ENCODE data around the gene TLK2. TPM values are rescaled to one million over a fixed set of nuclear protein-coding genes. Genes with fewer than 3 reads are reported as not detected.

Gene TLK2
- 49.0 and 53.7 TPM in 2 replicates for total RNA-seq

GRCh38 chr17:62478424-62478879 lies at the start of gene TLK2:
TLK2 (plus strand) TSS chr17:62478825; CDS start chr17:62481126, 2,301 bp downstream.

GRCh38 chr17:62627219-62627903 lies 148.7 kb downstream of the TLK2 start, which contains the start of gene MRC2:
MRC2 (plus strand) TSS chr17:62627670; CDS start chr17:62627803, 133 bp downstream.

Other genes with a start within 250 kb of the TLK2 start
- gene EFCAB3, start 98.3 kb upstream of the TLK2 start, total RNA-seq, result not detected in 2 replicates
- 22.3 and 30.1 TPM in 2 replicates for gene METTL2A, start 54.9 kb upstream of the TLK2 start, total RNA-seq
- 146 and 230 TPM in 2 replicates for gene MRC2, start 148.8 kb downstream of the TLK2 start, total RNA-seq

All from regular cardiac myocyte (primary cell).